A549 (cell line): ENCODE data around the gene ABCC3. TPM values are rescaled to one million over a fixed set of nuclear protein-coding genes. Genes with fewer than 3 reads are reported as not detected.

Source experiments
- ATAC-seq, 2 experiments: fragments of 200-7000 bp in 1 of 2; fragments of >200 bp in 1 of 2; cut with Nextera tagmentation in 1 of 2; cut with Tn5 transposase in 1 of 2; 3 replicates each; pipeline versions ENCODE4 v1.8.0 to v1.9.1; 2018 to 2020; ENCODE audit warnings: mild to moderate bottlenecking in 1 of 2, moderate library complexity in 1 of 2
- CTCF ChIA-PET: fragments of 300-600 bp; sonication (Branson Sonifier 250); formaldehyde crosslinking; extraction: SDS; loops from one replicate; lab custom pipeline; 2021; ENCODE audit warnings: antibody characterized with exemption, inconsistent platforms; lab: Yijun Ruan, JAX
- POLR2A ChIA-PET: fragments of 350-600 bp; formaldehyde crosslinking; extraction: SDS; loops from one replicate; lab custom pipeline; 2021; ENCODE audit warnings: antibody characterized with exemption, inconsistent platforms; lab: Yijun Ruan, JAX
- DNase-seq, 2 experiments: peaks; one replicate each; pipeline versions ENCODE4 v3.0.0 to v3.0.0-alpha.2; 2011 to 2016; ENCODE audit warnings: low read depth in 1 of 2, low spot score in 1 of 2
- FAIRE-seq: peaks from 2 replicates; lab custom pipeline; 2011; peaks lifted over from hg19 to GRCh38; lab: Jason Lieb, UNC
- H3K27ac ChIP-seq, 2 experiments: fragments of >200 bp; sonication (Bioruptor Twin); formaldehyde crosslinking; 3 replicates each; pipeline ENCODE4 v1.5.1; 2016 to 2017
- H3K4me1 ChIP-seq: fragments of >200 bp; sonication (Bioruptor Twin); formaldehyde crosslinking; 3 replicates; pipeline ENCODE4 v1.6.1; 2016
- H3K4me2 ChIP-seq: fragments of >200 bp; sonication (Bioruptor Twin); formaldehyde crosslinking; 3 replicates; pipeline ENCODE4 v1.6.1; 2016
- H3K4me3 ChIP-seq: fragments of >200 bp; sonication (Bioruptor Twin); formaldehyde crosslinking; 3 replicates; pipeline ENCODE4 v1.5.1; 2016
- H3K9me3 ChIP-seq: fragments of >200 bp; sonication (Bioruptor Twin); formaldehyde crosslinking; 3 replicates; pipeline ENCODE4 v1.6.1; 2016
- BHLHE40 ChIP-seq: IDR thresholded peaks from 2 replicates; pipeline ENCODE4 v1.6.1; 2012; ENCODE audit warnings: low read depth, low read length, inconsistent platforms
- CEBPB ChIP-seq, 2 experiments: fragments of >200 bp in 1 of 2; sonication (Bioruptor Twin) in 1 of 2; formaldehyde crosslinking in 1 of 2; IDR thresholded peaks; 2 replicates each; pipeline ENCODE4 v1.6.1; 2012 to 2016
- CHD2 ChIP-seq: fragments of 150-350 bp; IDR thresholded peaks from 2 replicates; pipeline ENCODE4 v1.6.1; 2014; ENCODE audit warnings: low read length; ENCODE audit not compliant: partially characterized antibody
- GATA3 ChIP-seq: IDR thresholded peaks from 2 replicates; pipeline ENCODE4 v1.6.1; 2012; ENCODE audit warnings: borderline replicate concordance
- MAFK ChIP-seq: fragments of 450-650 bp; IDR thresholded peaks from 2 replicates; pipeline ENCODE4 v1.6.1; 2014; ENCODE audit not compliant: partially characterized antibody
- NPAS2 ChIP-seq: fragments of 250-450 bp; sonication (Bioruptor Pico); IDR thresholded peaks from 2 replicates; pipeline ENCODE4 v1.8.0; 2022; ENCODE audit warnings: mild to moderate bottlenecking, moderate library complexity, borderline replicate concordance
- NR3C1 ChIP-seq: fragments of >200 bp; sonication (Bioruptor Twin); formaldehyde crosslinking; IDR thresholded peaks from 3 replicates; pipeline ENCODE4 v1.6.1; 2017
- PHF8 ChIP-seq: fragments of 200-600 bp; sonication (generic); IDR thresholded peaks from 2 replicates; pipeline ENCODE4 v1.6.1; 2016; ENCODE audit warnings: low read depth, mild to moderate bottlenecking, antibody characterized with exemption, moderate library complexity, borderline replicate concordance
- POLR2A ChIP-seq: IDR thresholded peaks from 2 replicates; pipeline ENCODE4 v1.6.1; 2012; ENCODE audit warnings: mild to moderate bottlenecking, low read length
- POLR2AphosphoS2 ChIP-seq: conservative IDR thresholded peaks from 2 replicates; pipeline ENCODE4 v1.6.1; 2012; ENCODE audit warnings: low read length, improper control_type of control experiment, inconsistent platforms
- RARB ChIP-seq: fragments of 250-450 bp; sonication (Bioruptor Pico); IDR thresholded peaks from 2 replicates; pipeline ENCODE4 v1.8.0; 2021; ENCODE audit warnings: mild to moderate bottlenecking, moderate library complexity
- RFX5 ChIP-seq: fragments of 450-650 bp; IDR thresholded peaks from 2 replicates; pipeline ENCODE4 v1.7.1; 2014; ENCODE audit warnings: antibody characterized with exemption, mild to moderate bottlenecking, moderate library complexity
- SMC3 ChIP-seq: fragments of >200 bp; sonication (Bioruptor Twin); formaldehyde crosslinking; IDR thresholded peaks from 3 replicates; pipeline ENCODE4 v1.6.1; 2018; ENCODE audit warnings: inconsistent platforms
- WGBS: methylation state at CpG from one replicate; pipeline ENCODE4 v1.1.6; 2017; ENCODE audit errors: missing lambda C conversion rate; 5-methylcytosine and 5-hydroxymethylcytosine counted together
- polyA plus RNA-seq, 4 experiments: library from polyadenylated mRNA; depleted of rRNA in 3 of 4; stranded (reverse); fragments of >200 nt; fragmentation: RNase III in 1 of 4; extraction: RNeasy Plus Mini Kit Qiagen cat#74134 plus additional on column Dnase treatment in 1 of 4; gene quantifications; 2 replicates in 3 of 4; 3 replicates in 1 of 4; pipeline ENCODE4 v1.2.3, GENCODE V29; 2011 to 2017
- TF ChIP-seq, protein P1 (sequence below): fragments of >200 bp; sonication (Bioruptor Twin); formaldehyde crosslinking; IDR thresholded peaks from 3 replicates; pipeline ENCODE4 v1.6.1; 2016
- TF ChIP-seq, protein P2 (sequence below): fragments of >200 bp; sonication (Bioruptor Twin); formaldehyde crosslinking; IDR thresholded peaks from 2 replicates; pipeline ENCODE4 v1.6.1; 2016
- TF ChIP-seq, protein P3 (sequence below): fragments of >200 bp; sonication (Bioruptor Twin); formaldehyde crosslinking; IDR thresholded peaks from 3 replicates; pipeline ENCODE4 v1.5.1; 2016
- TF ChIP-seq, protein P4 (sequence below): fragments of 450-650 bp; IDR thresholded peaks from 2 replicates; pipeline ENCODE4 v1.6.1; 2014; ENCODE audit warnings: antibody characterized with exemption
- TF ChIP-seq, protein P5 (sequence below): IDR thresholded peaks from 2 replicates; pipeline ENCODE4 v1.6.1; 2012; ENCODE audit warnings: low read depth, borderline replicate concordance
- TF ChIP-seq, protein P6 (sequence below): IDR thresholded peaks from 2 replicates; pipeline ENCODE4 v1.6.1; 2012

The ABCC3 gene
- polyA plus RNA-seq, 2 of the 4 experiments (the other 2 are of a cell fraction) = 248 to 342 TPM

DNA sequence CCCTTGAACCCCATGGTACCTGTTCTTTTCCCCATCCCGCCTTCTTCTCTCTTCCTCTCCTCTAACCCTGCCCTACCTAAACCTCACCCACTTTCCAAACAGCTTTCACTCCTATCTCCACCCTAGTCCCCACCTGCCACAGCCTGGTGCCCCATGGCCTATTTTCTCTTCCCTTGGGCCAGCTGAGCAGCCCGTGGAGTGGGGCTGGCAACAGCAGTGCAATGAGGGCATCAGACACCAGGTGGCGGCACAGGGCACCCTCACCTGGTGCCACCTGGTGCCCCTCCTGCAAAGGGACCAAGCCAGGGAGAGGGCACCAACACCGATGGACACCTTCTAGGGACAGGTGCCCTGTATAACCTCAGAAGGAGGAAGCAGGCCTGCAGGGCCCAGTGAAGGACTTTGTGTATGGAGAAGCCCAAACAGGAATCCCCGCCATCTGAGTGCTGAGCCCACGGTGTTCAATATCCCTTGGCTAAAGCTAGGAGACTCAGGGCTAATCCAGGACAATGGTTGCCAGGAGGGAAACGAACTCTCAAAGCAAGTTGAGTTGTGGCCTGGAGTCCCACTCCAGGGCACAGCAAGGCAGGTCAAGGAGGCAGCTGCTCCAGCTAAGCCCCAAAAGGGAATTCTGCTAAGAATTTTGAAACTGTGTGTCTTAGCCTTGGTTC, 4.0 kb upstream of the ABCC3 start (continued):
- TF ChIP-seq RARB (no peak), CHD2 (no peak), PHF8 (no peak), POLR2A (no peak), RFX5 (no peak), SMC3 (peak; percentile 97), BHLHE40 (no peak), NPAS2 (CRISPR knock-in tag) (no peak), CEBPB (IDR thresholded peaks at IDR 0.05) (no peak), MAFK (no peak)
- TF ChIP-seq, protein P1, sequence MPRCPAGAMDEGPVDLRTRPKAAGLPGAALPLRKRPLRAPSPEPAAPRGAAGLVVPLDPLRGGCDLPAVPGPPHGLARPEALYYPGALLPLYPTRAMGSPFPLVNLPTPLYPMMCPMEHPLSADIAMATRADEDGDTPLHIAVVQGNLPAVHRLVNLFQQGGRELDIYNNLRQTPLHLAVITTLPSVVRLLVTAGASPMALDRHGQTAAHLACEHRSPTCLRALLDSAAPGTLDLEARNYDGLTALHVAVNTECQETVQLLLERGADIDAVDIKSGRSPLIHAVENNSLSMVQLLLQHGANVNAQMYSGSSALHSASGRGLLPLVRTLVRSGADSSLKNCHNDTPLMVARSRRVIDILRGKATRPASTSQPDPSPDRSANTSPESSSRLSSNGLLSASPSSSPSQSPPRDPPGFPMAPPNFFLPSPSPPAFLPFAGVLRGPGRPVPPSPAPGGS = no peak
- TF ChIP-seq, protein P2, sequence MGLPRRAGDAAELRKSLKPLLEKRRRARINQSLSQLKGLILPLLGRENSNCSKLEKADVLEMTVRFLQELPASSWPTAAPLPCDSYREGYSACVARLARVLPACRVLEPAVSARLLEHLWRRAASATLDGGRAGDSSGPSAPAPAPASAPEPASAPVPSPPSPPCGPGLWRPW = no peak
- TF ChIP-seq, protein P3, sequence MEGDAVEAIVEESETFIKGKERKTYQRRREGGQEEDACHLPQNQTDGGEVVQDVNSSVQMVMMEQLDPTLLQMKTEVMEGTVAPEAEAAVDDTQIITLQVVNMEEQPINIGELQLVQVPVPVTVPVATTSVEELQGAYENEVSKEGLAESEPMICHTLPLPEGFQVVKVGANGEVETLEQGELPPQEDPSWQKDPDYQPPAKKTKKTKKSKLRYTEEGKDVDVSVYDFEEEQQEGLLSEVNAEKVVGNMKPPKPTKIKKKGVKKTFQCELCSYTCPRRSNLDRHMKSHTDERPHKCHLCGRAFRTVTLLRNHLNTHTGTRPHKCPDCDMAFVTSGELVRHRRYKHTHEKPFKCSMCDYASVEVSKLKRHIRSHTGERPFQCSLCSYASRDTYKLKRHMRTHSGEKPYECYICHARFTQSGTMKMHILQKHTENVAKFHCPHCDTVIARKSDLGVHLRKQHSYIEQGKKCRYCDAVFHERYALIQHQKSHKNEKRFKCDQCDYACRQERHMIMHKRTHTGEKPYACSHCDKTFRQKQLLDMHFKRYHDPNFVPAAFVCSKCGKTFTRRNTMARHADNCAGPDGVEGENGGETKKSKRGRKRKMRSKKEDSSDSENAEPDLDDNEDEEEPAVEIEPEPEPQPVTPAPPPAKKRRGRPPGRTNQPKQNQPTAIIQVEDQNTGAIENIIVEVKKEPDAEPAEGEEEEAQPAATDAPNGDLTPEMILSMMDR = peak; percentile 90
- TF ChIP-seq, protein P4, sequence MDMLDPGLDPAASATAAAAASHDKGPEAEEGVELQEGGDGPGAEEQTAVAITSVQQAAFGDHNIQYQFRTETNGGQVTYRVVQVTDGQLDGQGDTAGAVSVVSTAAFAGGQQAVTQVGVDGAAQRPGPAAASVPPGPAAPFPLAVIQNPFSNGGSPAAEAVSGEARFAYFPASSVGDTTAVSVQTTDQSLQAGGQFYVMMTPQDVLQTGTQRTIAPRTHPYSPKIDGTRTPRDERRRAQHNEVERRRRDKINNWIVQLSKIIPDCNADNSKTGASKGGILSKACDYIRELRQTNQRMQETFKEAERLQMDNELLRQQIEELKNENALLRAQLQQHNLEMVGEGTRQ = no peak; the same call in 1 of the 2 replicates

DNA sequence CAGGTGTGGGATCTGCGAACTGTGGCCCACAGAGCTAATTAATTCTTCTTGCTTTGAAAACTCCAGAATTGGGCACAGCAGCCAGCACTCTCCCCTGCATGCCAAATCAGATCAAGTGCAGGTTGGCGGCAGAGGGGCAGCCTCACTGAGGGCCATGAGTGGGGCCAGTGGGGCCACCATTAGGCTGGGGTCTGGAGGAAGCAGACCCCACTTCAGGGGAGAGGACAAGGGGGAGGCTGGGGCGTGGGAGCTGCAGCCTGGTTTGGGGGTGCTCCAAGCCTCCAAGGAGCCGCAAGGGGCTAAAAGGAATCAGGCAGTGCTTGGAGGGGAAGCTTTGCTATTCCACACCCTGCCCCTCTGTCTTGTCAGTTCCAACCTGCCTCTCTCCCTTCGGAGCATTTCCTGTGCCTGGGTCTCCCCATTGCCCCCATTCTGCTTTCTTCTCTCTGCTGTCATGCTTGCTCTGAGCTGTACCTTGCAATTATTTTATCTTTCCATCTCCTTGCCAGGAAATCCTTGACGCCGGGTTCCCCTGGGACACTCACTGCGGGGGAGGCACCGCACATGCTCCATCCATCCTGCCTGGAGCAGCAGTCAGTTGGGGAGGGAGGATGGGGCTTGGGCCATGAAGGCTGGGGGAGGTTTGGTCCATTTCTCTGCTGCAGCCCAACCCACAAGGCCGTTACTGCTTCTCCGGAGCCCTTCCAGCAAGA, 3.3 kb upstream of the ABCC3 start:
- peak overlapping the region; percentile 56 for H3K4me2 ChIP-seq
- ChIA-PET POLR2A (interaction anchor here (1.1 to 2.0 kb wide), 3 partner anchors 7 to 89 kb away, joined by 3 to 11 read pairs (median 3); no protein-coding TSS in a partner anchor), CTCF (interaction anchor here (0.7 to 48.0 kb wide), 30 partner anchors 7 to 319 kb away, joined by 3 to 2097 read pairs (median 6); partner anchors contain the start of genes ABCC3, ANKRD40, CACNA1G and SPATA20)
- WGBS = 58% methylated on average over 11 of the region's 11 CpGs
- DNase-seq = no peak
- TF ChIP-seq NR3C1 (no peak), MAFK (no peak), RFX5 (no peak), POLR2AphosphoS2 (no peak), GATA3 (peak; percentile 68; the same call in 1 of the 2 replicates)
- TF ChIP-seq, protein P5, sequence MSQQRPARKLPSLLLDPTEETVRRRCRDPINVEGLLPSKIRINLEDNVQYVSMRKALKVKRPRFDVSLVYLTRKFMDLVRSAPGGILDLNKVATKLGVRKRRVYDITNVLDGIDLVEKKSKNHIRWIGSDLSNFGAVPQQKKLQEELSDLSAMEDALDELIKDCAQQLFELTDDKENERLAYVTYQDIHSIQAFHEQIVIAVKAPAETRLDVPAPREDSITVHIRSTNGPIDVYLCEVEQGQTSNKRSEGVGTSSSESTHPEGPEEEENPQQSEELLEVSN = peak; percentile 62; the same call in 1 of the 2 replicates
- TF ChIP-seq, protein P6, sequence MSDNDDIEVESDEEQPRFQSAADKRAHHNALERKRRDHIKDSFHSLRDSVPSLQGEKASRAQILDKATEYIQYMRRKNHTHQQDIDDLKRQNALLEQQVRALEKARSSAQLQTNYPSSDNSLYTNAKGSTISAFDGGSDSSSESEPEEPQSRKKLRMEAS = peak; percentile 64; the same call in 1 of the 2 replicates
- no peaks in the 10 kb centered on the region for H3K9me3 ChIP-seq
- peaks cover 80% of the 10 kb centered on the region for H3K4me1 ChIP-seq
- H3K27ac ChIP-seq = peak overlapping the region; percentile 99 to 100
- 0 out of 6 replicates have a peak, but pooled peaks of 1 of the 2 experiments have one; percentile 0 for ATAC-seq
- FAIRE-seq = no peak
- H3K4me3 ChIP-seq = no peak overlapping the region
